HG02798 (cell line): ENCODE data around the gene FAM89A.
"Not testable (repeated sequence)": the region's sequence is repeated elsewhere in the genome, so short reads cannot be mapped to it uniquely, and the experiment has no call there.

Source experiments
- ATAC-seq: cut with Tn5 transposase; IDR thresholded peaks from one replicate; pipeline ENCODE4 v1.9.1; 2021; ENCODE audit warnings: mild to moderate bottlenecking; ENCODE audit not compliant: unreplicated experiment, poor library complexity

Gene FAM89A

DNA sequence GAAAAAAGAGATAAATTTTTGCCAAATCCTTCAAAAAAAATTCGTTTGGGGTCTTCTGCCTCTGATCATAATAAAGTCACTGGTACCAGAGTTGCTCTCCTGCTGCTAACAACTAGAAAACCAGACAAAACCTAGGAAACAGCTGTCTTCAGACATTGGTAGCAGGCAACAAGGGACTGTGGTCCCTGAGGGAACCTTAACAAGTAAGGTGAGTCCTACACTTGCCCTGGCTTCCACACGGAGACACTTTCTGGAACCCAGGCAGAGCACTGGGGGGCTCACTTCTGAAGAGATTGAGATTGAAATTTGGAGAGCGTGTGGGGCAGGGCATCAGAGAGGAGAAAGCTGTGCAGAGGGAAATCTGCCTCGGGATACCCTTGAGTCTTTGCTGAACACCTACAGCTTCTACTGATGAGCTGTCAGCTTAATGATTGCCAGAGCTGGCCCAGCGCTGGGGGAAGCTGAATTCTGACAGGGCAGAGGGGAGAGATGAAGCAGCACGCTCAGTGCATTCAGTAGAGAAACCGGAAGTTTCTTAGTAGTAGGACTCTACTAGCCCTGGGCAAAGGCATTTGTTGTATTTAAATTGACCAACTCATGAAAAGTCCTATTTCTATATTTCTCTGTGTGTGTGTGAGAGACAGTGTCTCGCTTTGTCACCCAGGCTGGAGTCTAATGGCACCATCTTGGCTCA, 18.5 kb upstream of the FAM89A start:
- ATAC-seq, result no peak

DNA sequence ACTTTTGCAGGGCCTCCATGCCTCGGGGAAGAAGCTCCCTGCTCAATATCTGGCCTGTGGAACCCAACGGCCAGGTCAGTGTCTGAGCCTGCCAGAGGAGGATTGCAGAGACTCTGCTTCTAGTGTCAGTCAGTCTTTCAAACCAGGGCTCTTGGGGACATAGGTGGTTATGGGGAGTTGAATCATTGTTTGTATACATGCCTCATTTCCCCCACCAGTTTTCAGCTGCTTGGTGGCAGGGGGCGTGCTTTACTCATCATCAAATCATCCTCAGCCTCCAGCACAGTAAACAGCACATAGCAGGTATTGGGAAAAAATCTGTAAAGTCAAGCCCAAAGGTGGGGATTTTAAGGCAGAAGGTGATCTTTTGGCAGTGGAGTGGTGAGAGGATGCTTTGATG, 17.4 kb upstream of the FAM89A start:
- ATAC-seq, result no peak

DNA sequence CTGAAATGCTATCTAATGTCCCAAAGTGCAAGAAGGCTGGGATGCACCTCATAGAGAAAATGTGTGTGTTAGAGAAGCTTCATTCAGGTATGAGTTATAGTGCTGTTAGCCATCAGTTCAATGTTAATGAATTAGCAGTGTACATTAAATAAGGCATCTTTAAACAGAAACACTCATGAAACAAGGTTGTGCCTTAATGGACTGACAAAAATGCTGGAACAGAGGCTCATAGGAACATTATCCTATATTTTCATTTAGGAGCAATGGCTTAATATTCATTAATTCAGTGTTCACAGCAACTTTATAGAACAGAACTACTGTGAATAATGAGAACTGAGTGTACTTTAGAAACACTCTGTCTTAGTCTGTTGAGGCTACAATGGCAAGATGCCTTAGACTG, 15.2 kb upstream of the FAM89A start:
- no peak for ATAC-seq

DNA sequence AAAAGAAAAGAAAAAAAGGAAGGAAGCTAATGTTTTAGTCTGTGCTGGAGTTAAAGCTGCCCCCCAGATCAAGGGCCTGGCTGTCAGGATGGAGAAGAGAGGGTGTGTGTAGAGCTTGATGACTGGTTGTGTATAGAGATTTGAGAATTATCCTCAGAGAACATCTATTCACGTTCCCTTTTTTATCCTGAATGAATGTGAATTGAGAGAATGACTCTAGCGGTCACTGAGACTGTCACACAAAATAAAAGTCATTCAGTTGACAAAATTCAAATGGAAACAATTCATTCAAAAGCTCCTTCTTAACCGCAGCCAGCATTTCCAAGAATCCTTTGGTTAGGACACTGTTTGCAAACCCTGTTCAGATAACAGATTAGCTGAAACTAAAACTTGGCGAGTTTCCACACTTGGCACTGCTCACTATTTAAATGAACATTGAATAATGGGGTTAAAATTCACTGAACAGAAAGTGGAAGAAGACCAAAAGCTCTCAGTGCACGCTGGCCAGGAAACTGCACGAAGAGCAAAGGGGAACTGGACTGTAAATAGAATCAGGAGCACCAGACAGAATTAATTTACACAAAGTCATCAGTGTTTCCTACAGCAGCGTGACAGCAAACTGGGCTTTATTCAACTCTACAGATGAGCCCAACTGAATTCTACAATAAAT, 13.6 kb upstream of the FAM89A start:
- ATAC-seq, result peak; percentile 50

- ATAC-seq, result no peak
Measured at GRCh38 chr1:231052777-231053176, 12.7 kb upstream of the FAM89A start.

DNA sequence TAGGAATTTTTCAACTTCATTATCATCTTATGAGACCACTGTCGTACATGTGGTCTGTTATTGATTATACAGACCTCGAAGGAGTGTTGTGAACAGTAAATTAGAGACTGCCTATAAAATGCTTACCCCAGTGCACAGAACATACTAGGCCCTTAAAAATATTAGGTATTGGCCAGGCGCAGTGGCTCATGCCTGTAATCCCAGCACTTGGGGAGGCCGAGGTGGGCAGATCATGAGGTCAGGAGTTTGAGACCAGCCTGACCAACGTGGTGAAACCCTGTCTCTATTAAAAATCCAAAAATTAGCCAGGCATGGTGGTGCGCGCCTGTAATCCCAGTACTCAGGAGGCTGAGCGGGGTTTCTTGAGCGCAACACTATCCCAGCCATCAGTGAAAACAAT, 10.9 kb upstream of the FAM89A start:
- ATAC-seq, result not testable (repeated sequence)

GRCh38 chr1:231050395-231050794, 10.3 kb upstream of the FAM89A start:
- no peak for ATAC-seq

DNA sequence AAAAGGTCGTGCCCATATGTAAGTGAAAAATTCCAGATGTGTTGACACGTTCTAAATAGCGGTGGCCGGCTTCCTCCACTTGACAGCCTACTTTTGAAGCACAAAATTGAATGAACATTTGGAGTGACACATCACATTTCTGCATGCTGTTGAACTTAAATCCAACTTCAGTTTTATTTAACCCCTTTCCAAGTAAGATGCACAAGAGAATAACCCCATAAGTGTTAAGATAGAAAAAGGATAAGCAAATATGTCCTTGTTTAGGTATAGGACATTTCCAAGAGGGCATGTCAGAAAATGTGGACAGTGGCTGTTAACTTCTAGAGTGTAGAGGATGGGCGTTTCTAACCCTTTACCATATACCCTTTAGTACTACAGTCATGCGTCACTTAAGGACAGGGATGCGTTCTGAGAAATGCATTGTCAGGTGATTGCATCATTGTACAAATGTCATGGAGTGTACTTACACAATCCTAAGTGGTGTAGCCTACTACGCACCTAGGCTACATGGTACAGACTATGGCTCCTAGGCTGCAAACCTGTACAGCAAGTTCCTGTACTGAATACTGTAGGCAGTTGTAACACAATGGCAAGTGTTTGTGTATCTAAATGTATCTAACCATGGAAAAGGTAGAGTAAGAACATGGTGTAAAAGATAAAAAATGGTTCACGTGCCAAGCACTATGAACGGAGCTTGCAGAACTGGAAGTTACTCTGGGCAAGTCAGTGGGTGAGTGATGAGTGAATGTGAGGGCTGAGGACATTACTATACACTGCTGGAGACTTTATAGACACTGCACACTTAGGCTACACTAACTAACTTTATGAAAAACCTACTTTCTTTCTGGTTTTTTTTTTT, 9.3 kb upstream of the FAM89A start:
- no peak for ATAC-seq

DNA sequence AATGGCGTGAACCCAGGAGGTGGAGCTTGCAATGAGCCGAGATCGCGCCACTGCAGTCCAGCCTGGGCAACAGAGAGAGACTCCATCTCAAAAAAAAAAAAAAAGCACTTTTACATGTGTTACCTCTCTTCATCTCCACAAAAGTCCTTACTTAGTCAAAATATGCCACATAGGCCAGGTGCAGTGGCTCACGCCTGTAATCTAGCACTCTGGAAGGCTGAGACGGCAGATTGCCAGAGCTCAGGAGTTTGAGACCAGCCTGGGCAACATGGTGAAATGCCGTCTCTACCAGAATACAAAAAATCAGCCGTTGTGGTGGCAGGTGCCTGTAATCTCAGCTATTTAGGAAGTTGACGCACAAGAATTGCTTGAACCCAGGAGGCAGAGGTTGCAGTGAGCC, 8.4 kb upstream of the FAM89A start:
- not testable (repeated sequence) for ATAC-seq

GRCh38 chr1:231047529-231047928, 7.5 kb upstream of the FAM89A start:
- not testable (repeated sequence) for ATAC-seq

GRCh38 chr1:231046730-231047395, 6.8 kb upstream of the FAM89A start:
- no peak for ATAC-seq

- ATAC-seq, result not testable (repeated sequence)
Measured at GRCh38 chr1:231045921-231046729, 6.1 kb upstream of the FAM89A start.

DNA sequence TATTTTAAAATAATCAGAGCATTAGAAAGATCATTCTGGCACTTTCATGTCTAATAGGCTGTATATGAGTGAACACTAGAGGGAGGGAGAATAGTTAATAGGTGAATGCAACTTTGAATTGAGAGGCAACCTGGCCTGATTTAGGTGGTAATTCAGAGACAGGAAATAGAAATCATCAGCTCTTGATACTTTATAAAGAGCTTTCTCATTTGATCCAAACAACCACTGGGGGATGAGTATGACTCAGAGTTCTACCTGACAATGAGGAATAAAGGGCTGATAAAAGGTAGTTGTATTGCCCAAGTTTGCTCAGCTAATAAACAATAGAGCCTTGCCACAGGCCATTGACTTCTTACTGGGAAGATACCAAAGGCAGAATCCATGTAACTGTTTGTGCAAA, 5.2 kb upstream of the FAM89A start:
- ATAC-seq, result no peak

- no peak for ATAC-seq
Measured at GRCh38 chr1:231044588-231044987, 4.5 kb upstream of the FAM89A start.

- no peak for ATAC-seq
Measured at GRCh38 chr1:231041719-231042261, 1.7 kb upstream of the FAM89A start.

DNA sequence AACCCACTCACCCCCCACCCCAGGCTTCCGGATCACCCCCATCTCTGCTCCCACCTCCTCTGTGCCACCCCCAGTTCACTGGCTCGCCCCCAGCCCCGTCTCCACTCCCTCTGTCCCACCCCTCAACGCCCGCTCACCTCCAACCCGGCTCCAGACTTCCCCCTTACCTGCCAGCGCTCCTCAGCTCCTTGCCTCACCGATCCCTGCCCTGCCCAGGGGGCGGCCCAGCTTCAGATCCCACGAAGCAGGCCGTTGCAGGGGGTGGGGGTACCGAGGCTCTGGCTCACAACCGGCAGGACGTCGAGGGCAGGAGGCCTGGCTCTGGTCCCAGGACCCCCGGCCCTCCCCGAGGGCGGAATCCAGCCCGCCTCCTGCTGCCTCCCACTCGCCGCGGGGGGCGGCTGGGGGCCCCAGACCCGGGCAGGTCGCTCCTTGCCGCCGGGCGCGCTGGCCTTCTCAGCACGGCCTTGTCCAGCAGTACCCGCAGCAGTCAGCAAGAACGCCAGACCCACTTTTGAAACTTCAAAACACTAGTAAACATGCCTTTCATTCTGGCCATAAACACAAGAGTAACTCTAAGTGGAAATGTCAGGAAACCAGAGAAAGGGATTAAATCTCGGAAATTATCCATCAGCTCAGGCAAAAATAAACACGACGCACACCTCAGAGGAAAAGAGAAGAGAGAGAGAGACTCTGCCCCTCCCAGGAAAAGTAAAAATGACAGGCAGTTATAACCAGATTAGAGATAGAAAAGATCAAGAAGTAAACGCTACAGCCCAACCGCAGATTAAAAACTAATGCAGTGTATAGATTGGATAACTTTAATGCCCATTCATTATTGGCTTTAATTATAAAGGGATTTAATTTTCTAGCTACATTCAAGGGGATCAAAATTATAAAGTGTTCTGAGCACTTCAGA, 1.0 kb upstream of the FAM89A start:
- ATAC-seq, result no peak

DNA sequence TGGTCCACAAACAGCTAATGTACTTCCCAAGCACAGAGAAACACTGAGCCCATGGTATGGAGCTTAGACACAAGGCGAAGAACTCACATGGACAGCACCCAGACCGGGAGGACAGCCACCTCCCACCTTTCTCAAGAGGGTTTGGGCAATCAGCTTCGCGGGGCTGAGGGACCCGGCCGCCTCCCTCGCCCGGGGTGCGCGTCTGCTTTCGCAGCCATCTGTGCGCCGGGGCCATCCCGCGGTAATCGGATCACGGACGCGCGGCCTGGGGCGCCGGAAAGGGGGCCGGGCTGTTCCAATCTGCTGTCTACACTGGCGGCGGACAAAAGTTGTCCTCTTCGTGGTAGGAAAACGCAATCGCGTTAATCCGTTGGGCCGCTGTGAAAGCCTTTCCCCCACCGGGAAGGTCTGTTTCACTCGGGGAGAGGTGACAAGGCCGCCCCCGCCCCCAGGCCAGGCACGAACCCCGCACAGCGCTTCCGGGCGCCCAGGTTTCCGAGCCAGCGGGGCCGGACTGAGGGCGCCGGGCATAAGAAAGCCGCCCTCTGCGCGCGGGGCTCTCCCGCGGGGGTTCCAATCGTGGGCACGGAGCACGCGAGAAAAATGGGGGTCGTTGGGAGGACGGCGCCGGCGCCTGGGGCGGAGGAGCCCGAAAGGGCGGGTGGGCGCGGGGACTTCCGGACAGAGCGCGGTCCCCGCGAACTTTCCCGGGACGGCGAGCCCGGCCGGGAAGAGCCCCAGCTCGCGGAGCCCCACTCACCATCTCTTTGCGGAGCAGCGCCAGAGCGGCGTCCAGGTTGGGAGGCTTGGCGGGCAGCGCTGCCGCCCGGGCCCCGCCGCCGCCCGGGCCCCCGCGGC, 664 bp downstream of the FAM89A start:
- ATAC-seq, result peak; percentile 31
